HepG2 (cell line): ENCODE results near the gene GRAMD2A. TPM values are rescaled to one million over a fixed set of nuclear protein-coding genes. Genes with fewer than 3 reads are reported as not detected.

Experiments used
- ETV6 ChIP-seq: sonication (generic); formaldehyde crosslinking; conservative IDR thresholded peaks from 2 replicates; pipeline ENCODE4 v1.4.0; 2020; ENCODE audit warnings: missing genetic modification reagents
- JUND ChIP-seq: sonication (generic); formaldehyde crosslinking; IDR thresholded peaks from 2 replicates; pipeline ENCODE4 v1.8.0; 2022; ENCODE audit warnings: mild to moderate bottlenecking, missing genetic modification reagents
- NR2C2 ChIP-seq: sonication (generic); formaldehyde crosslinking; IDR thresholded peaks from 2 replicates; pipeline ENCODE4 v1.4.0; 2020; ENCODE audit warnings: missing genetic modification reagents, mild to moderate bottlenecking, moderate library complexity, borderline replicate concordance
- POLR2A ChIP-seq, 2 experiments: IDR thresholded peaks; 2 replicates each; pipeline ENCODE4 v1.6.1; 2011; ENCODE audit warnings: low read depth in 2 of 2, low read length in 2 of 2, mild to moderate bottlenecking in 1 of 2, moderate library complexity in 1 of 2; ENCODE audit not compliant: insufficient read depth in 1 of 2
- PRMT3 ChIP-seq: sonication (generic); formaldehyde crosslinking; IDR thresholded peaks from 2 replicates; pipeline ENCODE4 v1.8.1; 2022; ENCODE audit warnings: low read depth, mild to moderate bottlenecking, moderate library complexity, missing genetic modification reagents, borderline replicate concordance
- REPIN1 ChIP-seq: sonication (generic); formaldehyde crosslinking; IDR thresholded peaks from 2 replicates; pipeline ENCODE4 v1.8.0; 2022; ENCODE audit warnings: missing genetic modification reagents, low read depth, mild to moderate bottlenecking, borderline replicate concordance
- SYNCRIP ChIP-seq: fragments of 200-400 bp; formaldehyde crosslinking; IDR thresholded peaks from 2 replicates; pipeline ENCODE4 v1.6.1; 2018; ENCODE audit warnings: mild to moderate bottlenecking, low read depth, low read length; ENCODE audit not compliant: insufficient read depth
- THYN1 ChIP-seq: sonication (generic); formaldehyde crosslinking; IDR thresholded peaks from 2 replicates; pipeline ENCODE4 v1.8.1; 2023; ENCODE audit warnings: low read depth, mild to moderate bottlenecking, moderate library complexity, missing genetic modification reagents, borderline replicate concordance
- XRCC5 ChIP-seq: fragments of 200-400 bp; formaldehyde crosslinking; optimal IDR thresholded peaks from 2 replicates; pipeline ENCODE3; 2017; ENCODE audit warnings: mild to moderate bottlenecking, low read length
- ZNF451 ChIP-seq: sonication (generic); formaldehyde crosslinking; IDR thresholded peaks from 2 replicates; pipeline ENCODE4 v1.5.0; 2020; ENCODE audit warnings: mild to moderate bottlenecking, missing genetic modification reagents
- ZNF841 ChIP-seq: sonication (generic); formaldehyde crosslinking; IDR thresholded peaks from 2 replicates; pipeline ENCODE4 v1.8.1; 2023; ENCODE audit warnings: missing genetic modification reagents, borderline replicate concordance
- polyA plus RNA-seq, 8 experiments: library from polyadenylated mRNA; depleted of rRNA in 3 of 8; stranded (reverse) in 7 of 8; unstranded in 1 of 8; fragments of >200 nt; fragmentation: Illumina TruSeq in 4 of 8; extraction: Trizol in 4 of 8; gene quantifications; 2 replicates each; pipeline versions ENCODE4 v1.2.1 to v1.2.3, GENCODE V29; 2011 to 2016; ENCODE audit warnings: low read depth in 4 of 8, missing spikeins in 1 of 8, mixed read lengths in 1 of 8; ENCODE audit not compliant: insufficient read depth in 1 of 8
- total RNA-seq, 5 experiments: library from RNA; depleted of rRNA; stranded (reverse); fragments of >200 nt; fragmentation: Illumina TruSeq; extraction: Trizol; gene quantifications; 2 replicates each; pipeline ENCODE4 v1.2.3, GENCODE V29; 2016; ENCODE audit warnings: low read depth in 1 of 5
- TF ChIP-seq, protein P1 (sequence below): sonication (generic); formaldehyde crosslinking; IDR thresholded peaks from 2 replicates; pipeline ENCODE4 v1.8.0; 2022; ENCODE audit warnings: mild to moderate bottlenecking, missing genetic modification reagents, moderate library complexity
- TF ChIP-seq, protein P2 (sequence below): sonication (generic); formaldehyde crosslinking; IDR thresholded peaks from 2 replicates; pipeline ENCODE4 v1.5.0; 2020; ENCODE audit warnings: mild to moderate bottlenecking, missing genetic modification reagents
- TF ChIP-seq, protein P3 (sequence below): sonication (generic); formaldehyde crosslinking; IDR thresholded peaks from 2 replicates; pipeline ENCODE4 v1.4.0; 2020; ENCODE audit warnings: mild to moderate bottlenecking, missing genetic modification reagents
- TF ChIP-seq, protein P4 (sequence below): sonication (generic); formaldehyde crosslinking; IDR thresholded peaks from 2 replicates; pipeline ENCODE4 v1.9.0; 2021; ENCODE audit warnings: missing genetic modification reagents, borderline replicate concordance
- TF ChIP-seq, protein P5 (sequence below): sonication (generic); formaldehyde crosslinking; IDR thresholded peaks from 2 replicates; pipeline ENCODE4 v1.4.0; 2020; ENCODE audit warnings: missing genetic modification reagents, mild to moderate bottlenecking, borderline replicate concordance
- TF ChIP-seq, protein P6 (sequence below): sonication (generic); formaldehyde crosslinking; IDR thresholded peaks from 2 replicates; pipeline ENCODE4 v1.4.0; 2020; ENCODE audit warnings: mild to moderate bottlenecking, missing genetic modification reagents
- TF ChIP-seq, protein P7 (sequence below): IDR thresholded peaks from 2 replicates; pipeline ENCODE4 v1.6.1; 2018; ENCODE audit warnings: missing genetic modification reagents, mild to moderate bottlenecking, missing compliant biosample characterization

Gene GRAMD2A
- total and polyA plus RNA-seq, 2 of the 13 experiments (the other 11 are each of a cell fraction or from before 2014, with no cell fraction given) = 0.04 TPM; not detected in 1

DNA sequence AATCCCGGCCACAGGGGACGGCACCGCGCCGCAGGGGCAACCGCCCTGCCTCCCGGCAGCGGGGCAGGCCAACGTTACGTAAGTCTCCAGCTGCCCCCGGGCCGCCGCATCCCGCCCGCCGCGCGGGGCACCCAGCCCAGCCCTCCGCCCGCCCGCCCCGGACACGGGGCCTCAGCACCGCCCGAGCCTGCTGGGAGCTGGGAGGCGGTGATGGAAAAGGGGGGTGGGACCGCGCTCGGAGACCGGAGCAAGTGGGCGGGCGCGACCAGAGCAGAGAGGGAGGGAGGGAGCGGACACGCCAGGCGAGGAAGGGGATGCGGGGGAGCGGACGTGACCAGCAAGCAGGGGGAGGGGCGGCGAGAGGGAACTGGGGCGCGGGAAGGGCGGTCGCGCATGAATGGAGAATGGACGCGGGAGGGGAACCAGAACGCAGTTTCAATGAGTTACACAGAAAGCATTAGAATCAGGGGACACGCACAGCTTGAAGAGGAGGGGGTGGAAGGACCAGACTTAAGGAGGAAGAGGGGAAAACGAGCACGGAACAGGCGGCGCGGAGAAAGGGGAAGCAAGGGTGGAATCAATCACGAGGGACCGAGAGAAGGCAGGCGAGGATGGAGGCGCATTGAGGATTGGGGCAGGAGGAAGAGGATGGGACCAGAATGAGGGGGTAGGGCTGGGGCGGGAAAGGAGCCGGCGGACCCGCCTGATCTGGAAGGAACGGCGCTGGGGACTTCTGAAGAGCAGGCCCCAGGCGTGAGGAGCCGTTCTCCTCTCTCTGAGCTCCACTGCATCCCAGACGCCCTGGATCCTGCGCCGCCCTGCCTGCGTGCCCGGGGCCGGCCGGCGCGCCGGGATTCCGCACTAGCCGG, 32.8 kb upstream of the GRAMD2A start (continued):
- TF ChIP-seq, protein P1, sequence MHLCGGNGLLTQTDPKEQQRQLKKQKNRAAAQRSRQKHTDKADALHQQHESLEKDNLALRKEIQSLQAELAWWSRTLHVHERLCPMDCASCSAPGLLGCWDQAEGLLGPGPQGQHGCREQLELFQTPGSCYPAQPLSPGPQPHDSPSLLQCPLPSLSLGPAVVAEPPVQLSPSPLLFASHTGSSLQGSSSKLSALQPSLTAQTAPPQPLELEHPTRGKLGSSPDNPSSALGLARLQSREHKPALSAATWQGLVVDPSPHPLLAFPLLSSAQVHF (CRISPR knock-in tag) = no peak
- TF ChIP-seq, protein P2, sequence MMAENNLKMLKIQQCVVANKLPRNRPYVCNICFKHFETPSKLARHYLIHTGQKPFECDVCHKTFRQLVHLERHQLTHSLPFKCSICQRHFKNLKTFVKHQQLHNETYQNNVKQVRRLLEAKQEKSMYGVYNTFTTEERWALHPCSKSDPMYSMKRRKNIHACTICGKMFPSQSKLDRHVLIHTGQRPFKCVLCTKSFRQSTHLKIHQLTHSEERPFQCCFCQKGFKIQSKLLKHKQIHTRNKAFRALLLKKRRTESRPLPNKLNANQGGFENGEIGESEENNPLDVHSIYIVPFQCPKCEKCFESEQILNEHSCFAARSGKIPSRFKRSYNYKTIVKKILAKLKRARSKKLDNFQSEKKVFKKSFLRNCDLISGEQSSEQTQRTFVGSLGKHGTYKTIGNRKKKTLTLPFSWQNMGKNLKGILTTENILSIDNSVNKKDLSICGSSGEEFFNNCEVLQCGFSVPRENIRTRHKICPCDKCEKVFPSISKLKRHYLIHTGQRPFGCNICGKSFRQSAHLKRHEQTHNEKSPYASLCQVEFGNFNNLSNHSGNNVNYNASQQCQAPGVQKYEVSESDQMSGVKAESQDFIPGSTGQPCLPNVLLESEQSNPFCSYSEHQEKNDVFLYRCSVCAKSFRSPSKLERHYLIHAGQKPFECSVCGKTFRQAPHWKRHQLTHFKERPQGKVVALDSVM = no peak; the same call in none of the 2 replicates
- TF ChIP-seq POLR2A (IDR thresholded peaks at IDR 0.05; ENCODE audit: insufficient read depth in 1 of 2, low read depth in 2 of 2, low read length in 2 of 2) (peak in 1 of 2 experiments; percentile 48; a peak in 1 of 4 replicates), NR2C2 (CRISPR knock-in tag) (peak; percentile 28; the same call in 1 of the 2 replicates), ZNF841 (CRISPR knock-in tag) (no peak), ETV6 (CRISPR knock-in tag) (no peak), XRCC5 (no peak), ZNF451 (CRISPR knock-in tag) (no peak; the same call in 1 of the 2 replicates), SYNCRIP (no peak), THYN1 (CRISPR knock-in tag) (no peak), PRMT3 (CRISPR knock-in tag) (no peak), JUND (CRISPR knock-in tag) (peak; percentile 68; the same call in 1 of the 2 replicates), REPIN1 (CRISPR knock-in tag) (no peak)
- TF ChIP-seq, protein P3, sequence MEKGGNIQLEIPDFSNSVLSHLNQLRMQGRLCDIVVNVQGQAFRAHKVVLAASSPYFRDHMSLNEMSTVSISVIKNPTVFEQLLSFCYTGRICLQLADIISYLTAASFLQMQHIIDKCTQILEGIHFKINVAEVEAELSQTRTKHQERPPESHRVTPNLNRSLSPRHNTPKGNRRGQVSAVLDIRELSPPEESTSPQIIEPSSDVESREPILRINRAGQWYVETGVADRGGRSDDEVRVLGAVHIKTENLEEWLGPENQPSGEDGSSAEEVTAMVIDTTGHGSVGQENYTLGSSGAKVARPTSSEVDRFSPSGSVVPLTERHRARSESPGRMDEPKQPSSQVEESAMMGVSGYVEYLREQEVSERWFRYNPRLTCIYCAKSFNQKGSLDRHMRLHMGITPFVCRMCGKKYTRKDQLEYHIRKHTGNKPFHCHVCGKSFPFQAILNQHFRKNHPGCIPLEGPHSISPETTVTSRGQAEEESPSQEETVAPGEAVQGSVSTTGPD (CRISPR knock-in tag) = no peak
- TF ChIP-seq, protein P4, sequence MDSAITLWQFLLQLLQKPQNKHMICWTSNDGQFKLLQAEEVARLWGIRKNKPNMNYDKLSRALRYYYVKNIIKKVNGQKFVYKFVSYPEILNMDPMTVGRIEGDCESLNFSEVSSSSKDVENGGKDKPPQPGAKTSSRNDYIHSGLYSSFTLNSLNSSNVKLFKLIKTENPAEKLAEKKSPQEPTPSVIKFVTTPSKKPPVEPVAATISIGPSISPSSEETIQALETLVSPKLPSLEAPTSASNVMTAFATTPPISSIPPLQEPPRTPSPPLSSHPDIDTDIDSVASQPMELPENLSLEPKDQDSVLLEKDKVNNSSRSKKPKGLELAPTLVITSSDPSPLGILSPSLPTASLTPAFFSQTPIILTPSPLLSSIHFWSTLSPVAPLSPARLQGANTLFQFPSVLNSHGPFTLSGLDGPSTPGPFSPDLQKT = no peak
- TF ChIP-seq, protein P5, sequence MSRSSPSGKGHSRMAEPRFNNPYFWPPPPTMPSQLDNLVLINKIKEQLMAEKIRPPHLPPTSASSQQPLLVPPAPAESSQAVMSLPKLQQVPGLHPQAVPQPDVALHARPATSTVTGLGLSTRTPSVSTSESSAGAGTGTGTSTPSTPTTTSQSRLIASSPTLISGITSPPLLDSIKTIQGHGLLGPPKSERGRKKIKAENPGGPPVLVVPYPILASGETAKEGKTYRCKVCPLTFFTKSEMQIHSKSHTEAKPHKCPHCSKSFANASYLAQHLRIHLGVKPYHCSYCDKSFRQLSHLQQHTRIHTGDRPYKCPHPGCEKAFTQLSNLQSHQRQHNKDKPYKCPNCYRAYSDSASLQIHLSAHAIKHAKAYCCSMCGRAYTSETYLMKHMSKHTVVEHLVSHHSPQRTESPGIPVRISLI (CRISPR knock-in tag) = no peak
- TF ChIP-seq, protein P6, sequence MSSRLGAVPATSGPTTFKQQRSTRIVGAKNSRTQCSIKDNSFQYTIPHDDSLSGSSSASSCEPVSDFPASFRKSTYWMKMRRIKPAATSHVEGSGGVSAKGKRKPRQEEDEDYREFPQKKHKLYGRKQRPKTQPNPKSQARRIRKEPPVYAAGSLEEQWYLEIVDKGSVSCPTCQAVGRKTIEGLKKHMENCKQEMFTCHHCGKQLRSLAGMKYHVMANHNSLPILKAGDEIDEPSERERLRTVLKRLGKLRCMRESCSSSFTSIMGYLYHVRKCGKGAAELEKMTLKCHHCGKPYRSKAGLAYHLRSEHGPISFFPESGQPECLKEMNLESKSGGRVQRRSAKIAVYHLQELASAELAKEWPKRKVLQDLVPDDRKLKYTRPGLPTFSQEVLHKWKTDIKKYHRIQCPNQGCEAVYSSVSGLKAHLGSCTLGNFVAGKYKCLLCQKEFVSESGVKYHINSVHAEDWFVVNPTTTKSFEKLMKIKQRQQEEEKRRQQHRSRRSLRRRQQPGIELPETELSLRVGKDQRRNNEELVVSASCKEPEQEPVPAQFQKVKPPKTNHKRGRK (CRISPR knock-in tag) = no peak; the same call in none of the 2 replicates
- TF ChIP-seq, protein P7, sequence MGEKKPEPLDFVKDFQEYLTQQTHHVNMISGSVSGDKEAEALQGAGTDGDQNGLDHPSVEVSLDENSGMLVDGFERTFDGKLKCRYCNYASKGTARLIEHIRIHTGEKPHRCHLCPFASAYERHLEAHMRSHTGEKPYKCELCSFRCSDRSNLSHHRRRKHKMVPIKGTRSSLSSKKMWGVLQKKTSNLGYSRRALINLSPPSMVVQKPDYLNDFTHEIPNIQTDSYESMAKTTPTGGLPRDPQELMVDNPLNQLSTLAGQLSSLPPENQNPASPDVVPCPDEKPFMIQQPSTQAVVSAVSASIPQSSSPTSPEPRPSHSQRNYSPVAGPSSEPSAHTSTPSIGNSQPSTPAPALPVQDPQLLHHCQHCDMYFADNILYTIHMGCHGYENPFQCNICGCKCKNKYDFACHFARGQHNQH (CRISPR knock-in tag) = no peak
